GM21619 (cell line): ENCODE results near the gene MYL6.

ENCODE experiments used
- ATAC-seq: cut with Tn5 transposase; IDR thresholded peaks from one replicate; pipeline ENCODE4 v1.9.1; 2021; ENCODE audit not compliant: unreplicated experiment

Gene MYL6

GRCh38 chr12:56129206-56129941 lies 28.8 kb upstream of the MYL6 start:
- no peak for ATAC-seq

- no peak for ATAC-seq
These were observed 28.1 kb upstream of the MYL6 start for GRCh38 chr12:56129942-56130495.

- ATAC-seq = no peak
These were observed 27.3 kb upstream of the MYL6 start for GRCh38 chr12:56130876-56131275.

- no peak for ATAC-seq
These were observed 23.3 kb upstream of the MYL6 start for GRCh38 chr12:56134897-56135296.

- ATAC-seq = no peak
These were observed 20.1 kb upstream of the MYL6 start for GRCh38 chr12:56137853-56138571.

GRCh38 chr12:56141946-56142784 lies 16.0 kb upstream of the MYL6 start:
- ATAC-seq = no peak

- ATAC-seq = no peak
These were observed 14.9 kb upstream of the MYL6 start for GRCh38 chr12:56143217-56143616.

GRCh38 chr12:56143870-56144269 lies 14.3 kb upstream of the MYL6 start:
- ATAC-seq = no peak

- no peak for ATAC-seq
These were observed 12.9 kb upstream of the MYL6 start for GRCh38 chr12:56145217-56145616.

- ATAC-seq = no peak
These were observed 11.4 kb upstream of the MYL6 start for GRCh38 chr12:56146492-56147460.

GRCh38 chr12:56150563-56150962 lies 7.6 kb upstream of the MYL6 start:
- no peak for ATAC-seq

GRCh38 chr12:56151672-56152131 lies 6.5 kb upstream of the MYL6 start:
- ATAC-seq = peak; percentile 49

- ATAC-seq = peak; percentile 82
These were observed 5.9 kb upstream of the MYL6 start, which contains the start of gene MYL6B for GRCh38 chr12:56152132-56152755. TSS of gene MYL6B (plus strand) at chr12:56152587. CDS start at chr12:56153919, 1,332 bp downstream.

- no peak for ATAC-seq
These were observed 5.1 kb upstream of the MYL6 start for GRCh38 chr12:56152756-56153677.

GRCh38 chr12:56153678-56154065 lies 4.5 kb upstream of the MYL6 start:
- ATAC-seq = no peak

GRCh38 chr12:56154246-56154771 lies 3.9 kb upstream of the MYL6 start:
- ATAC-seq = no peak

GRCh38 chr12:56154818-56155217 lies 3.3 kb upstream of the MYL6 start:
- ATAC-seq = no peak

- no peak for ATAC-seq
These were observed 2.8 kb upstream of the MYL6 start for GRCh38 chr12:56155256-56155845.
